Endothelial cell of umbilical vein (primary cell): Measurements from ENCODE around the gene SIX5. TPM values are rescaled to one million over a fixed set of nuclear protein-coding genes. Genes with fewer than 3 reads are reported as not detected.

Experiments used
- BruUV-seq: library from RNA; stranded (reverse); fragments of 400-500 nt; replicated peaks from 2 replicates; lab custom pipeline; 2021; lab: Mats Ljungman, UMichigan
- CTCF ChIA-PET: fragments of 300-600, 350-600 bp; sonication (Branson Sonifier 250); formaldehyde crosslinking; loops from one replicate; lab custom pipeline; 2021; ENCODE audit warnings: antibody characterized with exemption, inconsistent platforms; lab: Charles Lee
- POLR2A ChIA-PET: fragments of 300-600, 350-600 bp; sonication (Branson Sonifier 250); formaldehyde crosslinking; loops from one replicate; lab custom pipeline; 2021; ENCODE audit warnings: antibody characterized with exemption, inconsistent platforms; lab: Charles Lee
- DNase-seq: peaks from one replicate; pipeline ENCODE4 v3.0.0-alpha.2; 2011; ENCODE audit warnings: low read depth, low spot score
- FAIRE-seq: peaks from 2 replicates; lab custom pipeline; 2011; peaks lifted over from hg19 to GRCh38; lab: Jason Lieb, UNC
- H2AFZ ChIP-seq: 2 replicates; pipeline ENCODE4 v1.6.0; 2012; ENCODE audit warnings: low read depth, low read length, control low read depth, inconsistent platforms
- H3K27ac ChIP-seq: 2 replicates; pipeline ENCODE4 v1.5.1; 2011; ENCODE audit warnings: low read depth, mild to moderate bottlenecking, control low read depth, low read length, moderate library complexity; ENCODE audit not compliant: insufficient read depth
- H3K27me3 ChIP-seq, 2 experiments: 2 replicates each; pipeline versions ENCODE4 v1.6.0 to v1.6.1; 2011; ENCODE audit warnings: low read length in 2 of 2, mixed read lengths in 1 of 2; ENCODE audit not compliant: control insufficient read depth in 2 of 2, insufficient read depth in 2 of 2
- H3K36me3 ChIP-seq, 2 experiments: 2 replicates in 1 of 2; 3 replicates in 1 of 2; pipeline ENCODE4 v1.5.1; 2011; ENCODE audit warnings: low read length in 2 of 2, mild to moderate bottlenecking in 1 of 2, moderate library complexity in 1 of 2; ENCODE audit not compliant: control insufficient read depth in 2 of 2, insufficient read depth in 2 of 2; ENCODE audit errors: extremely low read depth in 1 of 2
- H3K4me1 ChIP-seq: 3 replicates; pipeline ENCODE4 v1.5.1; 2011; ENCODE audit warnings: mild to moderate bottlenecking, low read length; ENCODE audit not compliant: control insufficient read depth, insufficient read depth; ENCODE audit errors: extremely low read depth
- H3K4me2 ChIP-seq: 2 replicates; pipeline ENCODE4 v1.6.1; 2011; ENCODE audit warnings: low read length, control low read depth, mixed read lengths; ENCODE audit not compliant: insufficient read depth
- H3K4me3 ChIP-seq, 3 experiments: fragments of 200-600 bp in 1 of 3; sonication (generic), shearing (Covaris generic) in 1 of 3; replicated peaks in 1 of 3; 2 replicates each; pipeline ENCODE4 v1.5.1; 2011 to 2016; ENCODE audit warnings: control low read depth in 3 of 3, low read length in 3 of 3, mild to moderate bottlenecking in 2 of 3, inconsistent platforms in 1 of 3, low read depth in 1 of 3, moderate library complexity in 1 of 3; ENCODE audit not compliant: insufficient read depth in 1 of 3
- H3K79me2 ChIP-seq: 2 replicates; pipeline ENCODE4 v1.6.0; 2012; ENCODE audit warnings: low read length, inconsistent platforms; ENCODE audit not compliant: control insufficient read depth, insufficient read depth
- H3K9ac ChIP-seq: replicated peaks from 2 replicates; pipeline ENCODE3; 2011; ENCODE audit warnings: low read length, control low read depth; ENCODE audit not compliant: insufficient read depth; ENCODE audit errors: extremely low read depth
- H3K9me1 ChIP-seq: replicated peaks from 3 replicates; pipeline ENCODE4 v1.6.0; 2011; ENCODE audit warnings: mild to moderate bottlenecking, low read length; ENCODE audit not compliant: control insufficient read depth, insufficient read depth; ENCODE audit errors: extremely low read depth
- H3K9me3 ChIP-seq: replicated peaks from 2 replicates; pipeline ENCODE4 v1.5.1; 2012; ENCODE audit warnings: low read length, inconsistent platforms; ENCODE audit not compliant: control insufficient read depth, insufficient read depth
- H4K20me1 ChIP-seq: replicated peaks from 2 replicates; pipeline ENCODE3; 2011; ENCODE audit warnings: mild to moderate bottlenecking, low read length; ENCODE audit not compliant: control insufficient read depth, insufficient read depth; ENCODE audit errors: extremely low read depth
- FOS ChIP-seq: IDR thresholded peaks from 2 replicates; pipeline ENCODE4 v1.6.1; 2011; ENCODE audit warnings: mild to moderate bottlenecking, low read length, moderate library complexity, borderline replicate concordance; ENCODE audit not compliant: insufficient read depth
- GATA2 ChIP-seq: IDR thresholded peaks from 2 replicates; pipeline ENCODE4 v1.7.0; 2011; ENCODE audit warnings: low read depth, mild to moderate bottlenecking, moderate library complexity, mixed read lengths, low read length; ENCODE audit not compliant: insufficient read length, insufficient read depth
- MAX ChIP-seq: IDR thresholded peaks from 2 replicates; pipeline ENCODE4 v1.6.1; 2011; ENCODE audit not compliant: insufficient read depth, insufficient read length
- MYC ChIP-seq: IDR thresholded peaks from one replicate; pipeline ENCODE4 v1.6.1; 2011; ENCODE audit warnings: mild to moderate bottlenecking, low read depth, low read length
- POLR2A ChIP-seq: IDR thresholded peaks from 2 replicates; pipeline ENCODE4 v1.6.1; 2012; ENCODE audit warnings: low read depth, mild to moderate bottlenecking, control low read depth, low read length
- POLR2AphosphoS5 ChIP-seq: IDR thresholded peaks from 2 replicates; pipeline ENCODE4 v1.6.1; 2012; ENCODE audit warnings: low read depth, mild to moderate bottlenecking, control low read depth, low read length, moderate library complexity; ENCODE audit not compliant: insufficient read depth
- dilution Hi-C: fragments of 300-500 bp; cut with MboI; formaldehyde crosslinking; loops from one replicate; pipeline ENCODE4 v1.15.0; 2019; ENCODE audit warnings: low sequenced_read_pairs; ENCODE audit not compliant: extremely low pct_ligation_motif_present
- intact Hi-C: fragments of 100-400 bp; cut with micrococcal nuclease; formaldehyde crosslinking; loops from one replicate; pipeline ENCODE4 v1.10.0; 2022
- polyA plus RNA-seq, 4 experiments: library from polyadenylated mRNA; depleted of rRNA in 3 of 4; stranded (reverse) in 3 of 4; unstranded in 1 of 4; fragments of >200 nt; gene quantifications; 2 replicates each; pipeline versions ENCODE4 v1.2.1 to v1.2.3, GENCODE V29; 2011 to 2012; ENCODE audit warnings: missing spikeins in 1 of 4
- total RNA-seq: library from RNA; stranded (reverse); gene quantifications from 2 replicates; pipeline ENCODE4 v1.2.3, GENCODE V29; 2021
- TF ChIP-seq, protein P1 (sequence below), 2 donors: IDR thresholded peaks; 1 replicate in 1 of 2; 2 replicates in 1 of 2; pipeline ENCODE4 v1.5.1; 2011; ENCODE audit warnings: low read length in 2 of 2, mild to moderate bottlenecking in 2 of 2, moderate library complexity in 2 of 2, control low read depth in 1 of 2, inconsistent platforms in 1 of 2, low read depth in 1 of 2; ENCODE audit not compliant: insufficient read depth in 1 of 2; ENCODE audit errors: extremely low read depth in 1 of 2

SIX5 gene
- total and polyA plus RNA-seq, 2 donors (not counting 3 experiments of a cell fraction or from before 2014, with no cell fraction given): 13.1 to 16.7 TPM

DNA sequence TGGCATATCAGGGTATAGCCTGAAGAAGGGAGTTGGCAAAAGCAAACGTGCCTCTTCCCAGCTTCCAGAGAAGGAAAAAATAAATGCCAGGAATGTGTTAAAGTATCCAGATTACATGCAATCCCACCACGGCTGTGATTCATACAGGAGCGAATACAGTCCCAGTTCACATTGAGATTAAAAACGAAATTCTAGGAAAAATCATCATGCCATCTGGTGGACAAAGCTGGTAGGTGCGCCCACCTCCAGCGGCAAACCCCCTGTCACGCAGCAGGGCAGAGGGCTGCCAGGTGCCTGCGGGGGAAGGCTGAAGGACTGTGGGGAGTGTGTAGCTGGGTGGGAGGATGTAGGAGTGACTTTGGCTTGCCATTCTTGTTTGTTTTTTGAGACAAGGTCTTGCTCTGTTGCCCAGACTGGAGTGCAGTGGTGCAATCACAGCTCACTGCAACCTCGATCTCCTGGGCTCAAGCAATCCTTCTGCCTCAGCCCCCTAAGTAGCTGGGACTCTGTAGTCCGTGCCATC lies 30.0 kb upstream of the SIX5 start:
- Histone ChIP-seq H3K4me1 (no peaks in the 10 kb centered on the region), H2AFZ (no peak overlapping the region), H3K79me2 (no peaks in the 10 kb centered on the region), H3K36me3 (no peaks in the 10 kb centered on the region), H3K9ac (no peak overlapping the region), H3K27me3 (no peaks in the 10 kb centered on the region), H3K4me3 (no peak overlapping the region), H3K9me3 (no peaks in the 10 kb centered on the region), H3K9me1 (no peaks in the 10 kb centered on the region), H3K27ac (no peak overlapping the region), H3K4me2 (no peak overlapping the region), H4K20me1 (no peaks in the 10 kb centered on the region)
- DNase-seq: peak; percentile 79
- TF ChIP-seq FOS (no peak), GATA2 (no peak), POLR2A (no peak), MAX (no peak), POLR2AphosphoS5 (no peak), MYC (no peak)
- TF ChIP-seq, protein P1, sequence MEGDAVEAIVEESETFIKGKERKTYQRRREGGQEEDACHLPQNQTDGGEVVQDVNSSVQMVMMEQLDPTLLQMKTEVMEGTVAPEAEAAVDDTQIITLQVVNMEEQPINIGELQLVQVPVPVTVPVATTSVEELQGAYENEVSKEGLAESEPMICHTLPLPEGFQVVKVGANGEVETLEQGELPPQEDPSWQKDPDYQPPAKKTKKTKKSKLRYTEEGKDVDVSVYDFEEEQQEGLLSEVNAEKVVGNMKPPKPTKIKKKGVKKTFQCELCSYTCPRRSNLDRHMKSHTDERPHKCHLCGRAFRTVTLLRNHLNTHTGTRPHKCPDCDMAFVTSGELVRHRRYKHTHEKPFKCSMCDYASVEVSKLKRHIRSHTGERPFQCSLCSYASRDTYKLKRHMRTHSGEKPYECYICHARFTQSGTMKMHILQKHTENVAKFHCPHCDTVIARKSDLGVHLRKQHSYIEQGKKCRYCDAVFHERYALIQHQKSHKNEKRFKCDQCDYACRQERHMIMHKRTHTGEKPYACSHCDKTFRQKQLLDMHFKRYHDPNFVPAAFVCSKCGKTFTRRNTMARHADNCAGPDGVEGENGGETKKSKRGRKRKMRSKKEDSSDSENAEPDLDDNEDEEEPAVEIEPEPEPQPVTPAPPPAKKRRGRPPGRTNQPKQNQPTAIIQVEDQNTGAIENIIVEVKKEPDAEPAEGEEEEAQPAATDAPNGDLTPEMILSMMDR (IDR thresholded peaks at IDR 0.05; ENCODE audit: extremely low read depth in 1 of 2, insufficient read depth in 1 of 2, low read depth in 1 of 2, low read length in 2 of 2): peak; percentile 70 to 77
- POLR2A ChIA-PET: interaction anchor here (1.2 kb wide), 1 partner anchor 30 kb away, joined by 3 read pairs; the partner anchor contains the start of gene SIX5
- intact Hi-C loops (loop anchor here (1.0 kb wide), 1 partner anchor 29 kb away; no protein-coding TSS in a partner anchor), dilution Hi-C loops (no loop called here)
- CTCF ChIA-PET: interaction anchor here (0.7 to 5.7 kb wide), 23 partner anchors 9 to 230 kb away, joined by 3 to 125 read pairs (median 4); partner anchors contain the start of genes DMPK, FBXO46, IRF2BP1 and SIX5
- no TSS peak for BruUV-seq
- FAIRE-seq: peak; percentile 87
